ENCODE measurements around the gene OTUB1.

Gene OTUB1

GRCh38 chr11:63986932-63987513, 785 bp downstream of the OTUB1 start:
- Histone ChIP-seq H3K4me1 (ENCODE audit: control insufficient read depth, low read length) (peaks cover 23% of the 10 kb centered on the region), H3K79me2 (ENCODE audit: control insufficient read depth, low read length) (peaks cover 40% of the 10 kb centered on the region), H3K9me2 (replicated peaks; ENCODE audit: control insufficient read depth, low read length) (no peaks in the 10 kb centered on the region), H3K4me3 (ENCODE audit: low read length) (peak overlapping the region; percentile 91), H3K27ac (ENCODE audit: low read depth, low read length) (peak overlapping the region; percentile 61; the same call in 1 of the 2 replicates), H3F3A (ENCODE audit: control insufficient read depth, insufficient read depth) (no peaks in the 10 kb centered on the region), H3K27me3 (ENCODE audit: control insufficient read depth, low read length) (no peaks in the 10 kb centered on the region), H3K4me2 (ENCODE audit: low read length) (peak overlapping the region; percentile 91), H3K9me3 (ENCODE audit: control insufficient read depth, insufficient read depth, low read length) (no peaks in the 10 kb centered on the region), H3K36me3 (ENCODE audit: control insufficient read depth, low read length) (peaks cover 30% of the 10 kb centered on the region), H4K20me1 (ENCODE audit: control insufficient read depth, insufficient read depth, low read depth, low read length) (0 out of 2 replicates have a peak, but pooled peaks cover 3% of the 10 kb centered on the region)
- no peak for TF ChIP-seq EZH2phosphoT487 (IDR thresholded peaks at IDR 0.05; ENCODE audit: borderline replicate concordance, low read length)

- peaks cover 29% of the 10 kb centered on the region for H3K79me2 ChIP-seq (ENCODE audit: control insufficient read depth, low read length)
- H3K27me3 ChIP-seq (ENCODE audit: control insufficient read depth, low read length) = no peaks in the 10 kb centered on the region
- H3K4me2 ChIP-seq (ENCODE audit: low read length) = no peak overlapping the region
- H3F3A ChIP-seq (ENCODE audit: control insufficient read depth, insufficient read depth) = no peaks in the 10 kb centered on the region
- peaks cover 34% of the 10 kb centered on the region for H3K36me3 ChIP-seq (ENCODE audit: control insufficient read depth, low read length)
- 0 out of 2 replicates have a peak, but pooled peaks cover 3% of the 10 kb centered on the region for H4K20me1 ChIP-seq (ENCODE audit: control insufficient read depth, insufficient read depth, low read depth, low read length)
- no peaks in the 10 kb centered on the region for H3K9me2 ChIP-seq (replicated peaks; ENCODE audit: control insufficient read depth, low read length)
- H3K4me1 ChIP-seq (ENCODE audit: control insufficient read depth, low read length) = peaks cover 9% of the 10 kb centered on the region
- H3K27ac ChIP-seq (ENCODE audit: low read depth, low read length) = no peak overlapping the region
- H3K4me3 ChIP-seq (ENCODE audit: low read length) = no peak overlapping the region
- TF ChIP-seq EZH2phosphoT487 (IDR thresholded peaks at IDR 0.05; ENCODE audit: borderline replicate concordance, low read length) (no peak), CTCF (IDR thresholded peaks at IDR 0.05; ENCODE audit: low read depth, low read length, poor library complexity, severe bottlenecking) (no peak)
- no peaks in the 10 kb centered on the region for H3K9me3 ChIP-seq (ENCODE audit: control insufficient read depth, insufficient read depth, low read length)
Observed at GRCh38 chr11:63991558-63991957, 5.3 kb downstream of the OTUB1 start.

- no peaks in the 10 kb centered on the region for H3K9me2 ChIP-seq (replicated peaks; ENCODE audit: control insufficient read depth, low read length)
- no peaks in the 10 kb centered on the region for H3K9me3 ChIP-seq (ENCODE audit: control insufficient read depth, insufficient read depth, low read length)
- H3K4me2 ChIP-seq (ENCODE audit: low read length) = no peak overlapping the region
- H4K20me1 ChIP-seq (ENCODE audit: control insufficient read depth, insufficient read depth, low read depth, low read length) = no peaks in the 10 kb centered on the region
- peaks cover 43% of the 10 kb centered on the region for H3K36me3 ChIP-seq (ENCODE audit: control insufficient read depth, low read length)
- H3F3A ChIP-seq (ENCODE audit: control insufficient read depth, insufficient read depth) = no peaks in the 10 kb centered on the region
- H3K79me2 ChIP-seq (ENCODE audit: control insufficient read depth, low read length) = peaks cover 13% of the 10 kb centered on the region
- no peaks in the 10 kb centered on the region for H3K27me3 ChIP-seq (ENCODE audit: control insufficient read depth, low read length)
- no peak overlapping the region for H3K27ac ChIP-seq (ENCODE audit: low read depth, low read length)
- no peak for TF ChIP-seq CTCF (IDR thresholded peaks at IDR 0.05; ENCODE audit: low read depth, low read length, poor library complexity, severe bottlenecking)
- no peak for TF ChIP-seq EZH2phosphoT487 (IDR thresholded peaks at IDR 0.05; ENCODE audit: borderline replicate concordance, low read length)
- no peak overlapping the region for H3K4me3 ChIP-seq (ENCODE audit: low read length)
- H3K4me1 ChIP-seq (ENCODE audit: control insufficient read depth, low read length) = no peaks in the 10 kb centered on the region
Observed at GRCh38 chr11:63993100-63993499, 6.9 kb downstream of the OTUB1 start.

GRCh38 chr11:63993993-63994392, 7.8 kb downstream of the OTUB1 start:
- Histone ChIP-seq H3K4me3 (ENCODE audit: low read length) (no peak overlapping the region), H3K4me1 (ENCODE audit: control insufficient read depth, low read length) (peaks cover under 1% of the 10 kb centered on the region; the same call in 1 of the 2 replicates), H3K36me3 (ENCODE audit: control insufficient read depth, low read length) (peaks cover 36% of the 10 kb centered on the region), H4K20me1 (ENCODE audit: control insufficient read depth, insufficient read depth, low read depth, low read length) (no peaks in the 10 kb centered on the region), H3K79me2 (ENCODE audit: control insufficient read depth, low read length) (0 out of 2 replicates have a peak, but pooled peaks cover 6% of the 10 kb centered on the region), H3K4me2 (ENCODE audit: low read length) (no peak overlapping the region), H3K27me3 (ENCODE audit: control insufficient read depth, low read length) (no peaks in the 10 kb centered on the region), H3K9me3 (ENCODE audit: control insufficient read depth, insufficient read depth, low read length) (no peaks in the 10 kb centered on the region), H3K9me2 (replicated peaks; ENCODE audit: control insufficient read depth, low read length) (no peaks in the 10 kb centered on the region), H3F3A (ENCODE audit: control insufficient read depth, insufficient read depth) (no peaks in the 10 kb centered on the region), H3K27ac (ENCODE audit: low read depth, low read length) (no peak overlapping the region)
- no peak for TF ChIP-seq CTCF (IDR thresholded peaks at IDR 0.05; ENCODE audit: low read depth, low read length, poor library complexity, severe bottlenecking)
- no peak for TF ChIP-seq EZH2phosphoT487 (IDR thresholded peaks at IDR 0.05; ENCODE audit: borderline replicate concordance, low read length)
